ENCODE data around the gene ZBTB33. TPM values are rescaled to one million over a fixed set of nuclear protein-coding genes. Genes with fewer than 3 reads are reported as not detected.

ZBTB33 gene
- total RNA-seq, 1 donor from 2014 or later, result 13.4 TPM

GRCh38 chrX:120290107-120290506 lies 39.5 kb downstream of the ZBTB33 start:
- DNase-seq (ENCODE audit: low read depth) (no peak), FAIRE-seq (no peak)
- Histone ChIP-seq H3K36me3 (ENCODE audit: control insufficient read depth, insufficient read depth, low read length) (no peaks in the 10 kb centered on the region), H3K27me3 (ENCODE audit: control insufficient read depth, insufficient read depth, low read length) (no peaks in the 10 kb centered on the region), H3K4me3 (ENCODE audit: low read depth, low read length) (no peak overlapping the region)
- no peak for TF ChIP-seq CTCF (IDR thresholded peaks at IDR 0.05; ENCODE audit: insufficient read depth, low read length, severe bottlenecking)

GRCh38 chrX:120291211-120291610 lies 40.6 kb downstream of the ZBTB33 start:
- Histone ChIP-seq H3K27me3 (ENCODE audit: control insufficient read depth, insufficient read depth, low read length) (no peaks in the 10 kb centered on the region), H3K36me3 (ENCODE audit: control insufficient read depth, insufficient read depth, low read length) (no peaks in the 10 kb centered on the region), H3K4me3 (ENCODE audit: low read depth, low read length) (no peak overlapping the region)
- DNase-seq (ENCODE audit: low read depth) (no peak), FAIRE-seq (no peak)
- TF ChIP-seq CTCF (IDR thresholded peaks at IDR 0.05; ENCODE audit: insufficient read depth, low read length, severe bottlenecking), result no peak

- Histone ChIP-seq H3K4me3 (ENCODE audit: low read depth, low read length) (no peak overlapping the region), H3K27me3 (ENCODE audit: control insufficient read depth, insufficient read depth, low read length) (no peaks in the 10 kb centered on the region), H3K36me3 (ENCODE audit: control insufficient read depth, insufficient read depth, low read length) (no peaks in the 10 kb centered on the region)
- no peak for FAIRE-seq
- no peak for DNase-seq (ENCODE audit: low read depth)
- no peak for TF ChIP-seq CTCF (IDR thresholded peaks at IDR 0.05; ENCODE audit: insufficient read depth, low read length, severe bottlenecking)
Measured at GRCh38 chrX:120293015-120293414, 42.4 kb downstream of the ZBTB33 start.

GRCh38 chrX:120294651-120295050 lies 44.0 kb downstream of the ZBTB33 start:
- TF ChIP-seq CTCF (IDR thresholded peaks at IDR 0.05; ENCODE audit: insufficient read depth, low read length, severe bottlenecking), result no peak
- H3K27me3 ChIP-seq (ENCODE audit: control insufficient read depth, insufficient read depth, low read length), result no peaks in the 10 kb centered on the region
- DNase-seq (ENCODE audit: low read depth) (no peak), FAIRE-seq (no peak)
- H3K4me3 ChIP-seq (ENCODE audit: low read depth, low read length), result no peak overlapping the region
- no peaks in the 10 kb centered on the region for H3K36me3 ChIP-seq (ENCODE audit: control insufficient read depth, insufficient read depth, low read length)

GRCh38 chrX:120297923-120298322 lies 47.3 kb downstream of the ZBTB33 start:
- FAIRE-seq (no peak), DNase-seq (ENCODE audit: low read depth) (no peak)
- Histone ChIP-seq H3K27me3 (ENCODE audit: control insufficient read depth, insufficient read depth, low read length) (no peaks in the 10 kb centered on the region), H3K4me3 (ENCODE audit: low read depth, low read length) (no peak overlapping the region), H3K36me3 (ENCODE audit: control insufficient read depth, insufficient read depth, low read length) (no peaks in the 10 kb centered on the region)
- no peak for TF ChIP-seq CTCF (IDR thresholded peaks at IDR 0.05; ENCODE audit: insufficient read depth, low read length, severe bottlenecking)

- Histone ChIP-seq H3K4me3 (ENCODE audit: low read depth, low read length) (no peak overlapping the region), H3K27me3 (ENCODE audit: control insufficient read depth, insufficient read depth, low read length) (no peaks in the 10 kb centered on the region), H3K36me3 (ENCODE audit: control insufficient read depth, insufficient read depth, low read length) (no peaks in the 10 kb centered on the region)
- peak; percentile 38 for TF ChIP-seq CTCF (IDR thresholded peaks at IDR 0.05; ENCODE audit: insufficient read depth, low read length, severe bottlenecking)
- FAIRE-seq (no peak), DNase-seq (ENCODE audit: low read depth) (peak; percentile 40)
Measured at GRCh38 chrX:120299928-120300327, 49.3 kb downstream of the ZBTB33 start.

Measured in bronchial epithelial cell (primary cell).